Islet of Langerhans (tissue), 1 donor: Measurements from ENCODE around the gene SH2D4B.

ENCODE experiments used
- FAIRE-seq: peaks from one replicate; lab custom pipeline; 2011; peaks lifted over from hg19 to GRCh38; lab: Jason Lieb, UNC

Gene SH2D4B

DNA sequence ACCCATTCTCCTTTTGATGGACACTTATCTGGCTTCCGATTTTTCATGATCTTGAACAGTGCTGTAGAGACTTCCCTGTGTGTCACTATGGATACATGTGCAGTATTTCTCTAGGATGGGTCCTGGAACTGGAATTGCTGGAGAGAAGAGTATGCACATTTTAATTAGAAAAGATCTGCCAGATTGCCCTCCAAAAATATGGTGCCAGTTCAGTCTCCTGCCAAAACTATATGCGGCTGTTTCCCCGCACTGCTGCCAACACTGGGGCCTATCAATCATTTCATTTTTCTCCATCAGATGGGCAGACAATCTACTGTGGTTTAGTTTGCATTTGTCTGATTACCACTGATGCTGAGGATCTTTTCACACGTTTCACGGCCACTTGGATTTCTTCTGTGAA, 105.0 kb downstream of the SH2D4B start:
- no peak for FAIRE-seq

DNA sequence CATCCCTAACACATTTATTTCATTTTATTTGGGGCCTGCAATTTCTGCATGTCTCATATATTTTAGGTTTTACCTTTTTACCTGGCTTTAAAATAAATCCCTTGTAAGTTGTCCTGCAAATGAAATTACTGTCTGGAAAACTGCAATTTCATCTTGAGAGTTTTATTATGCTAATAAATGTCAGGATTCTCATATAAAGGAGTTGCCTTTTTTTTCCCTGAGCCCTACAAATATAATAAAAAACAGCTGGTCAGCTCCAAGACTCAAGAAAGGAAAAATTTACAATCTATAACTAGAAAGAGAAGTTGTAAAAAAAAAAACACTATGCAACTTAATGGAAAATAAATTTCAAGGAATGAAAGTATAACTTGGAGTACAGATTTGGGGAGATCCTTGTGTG, 108.7 kb downstream of the SH2D4B start:
- no peak for FAIRE-seq

DNA sequence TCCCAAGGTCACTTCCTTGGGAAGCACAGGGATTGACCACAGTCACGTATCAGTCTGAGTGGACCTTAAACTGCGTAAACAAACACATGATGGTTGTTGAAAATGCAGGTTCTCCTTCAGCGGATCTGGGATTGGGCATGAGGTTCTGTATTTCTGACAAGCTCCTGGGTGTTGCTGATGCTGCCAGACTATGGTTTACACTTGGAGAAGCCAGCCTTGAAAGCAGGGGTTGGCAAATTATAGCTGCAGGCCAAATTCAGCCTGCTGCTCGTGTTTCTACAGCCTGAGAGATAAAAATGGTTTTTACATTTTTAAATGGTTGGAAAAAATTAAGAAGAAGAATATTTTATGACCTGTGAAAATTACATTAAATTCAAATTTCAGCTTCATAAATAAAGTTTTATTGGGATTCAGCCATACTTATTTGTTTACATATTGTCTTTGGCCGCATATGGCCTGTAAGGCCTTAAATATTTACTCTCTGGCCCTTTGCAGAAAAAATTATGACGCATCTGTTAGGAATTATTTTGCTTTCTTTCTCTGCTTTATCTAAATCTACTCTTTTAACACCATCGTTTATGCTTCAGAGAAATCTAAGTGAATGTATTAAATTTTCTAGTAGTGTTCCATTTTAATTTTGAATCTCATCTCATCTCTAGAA, 109.6 kb downstream of the SH2D4B start:
- FAIRE-seq: no peak

DNA sequence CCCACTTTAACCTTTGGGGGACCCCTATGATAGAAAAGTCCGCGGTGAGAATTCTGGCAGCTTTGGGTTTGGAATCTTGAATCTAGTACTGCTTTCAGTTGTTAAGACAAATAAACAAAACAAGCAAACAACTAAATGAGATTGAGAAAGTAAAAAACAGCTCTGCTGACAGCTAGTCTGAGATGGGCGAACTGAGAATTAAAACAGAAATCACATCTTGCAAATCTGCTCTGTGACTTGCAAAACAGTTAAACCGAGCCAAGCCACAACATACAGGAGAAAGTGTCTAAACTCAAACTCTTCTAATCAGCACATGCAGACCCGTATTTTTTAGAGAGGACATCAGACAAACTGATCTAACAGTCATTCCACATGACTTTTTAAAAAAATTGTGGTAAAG, 110.4 kb downstream of the SH2D4B start:
- FAIRE-seq: no peak

DNA sequence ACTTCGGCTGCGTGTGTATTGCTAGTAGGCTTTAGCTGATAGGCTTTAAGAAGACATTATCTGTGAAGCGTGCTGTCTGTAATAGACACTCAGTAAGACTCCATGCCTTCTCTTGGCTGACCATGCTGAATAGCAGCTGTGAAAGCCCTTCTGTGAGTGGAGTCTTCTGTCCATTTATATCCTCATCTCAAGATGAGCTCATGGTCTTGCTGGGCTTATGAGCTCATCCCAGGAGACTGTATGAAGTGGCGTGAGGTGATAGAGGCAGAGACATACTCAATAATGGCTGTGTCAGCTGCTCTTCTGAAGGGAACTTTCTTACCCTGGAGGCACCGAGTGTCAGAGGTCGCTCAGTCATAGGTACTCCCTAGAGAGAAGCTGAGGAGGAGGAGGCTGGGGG, 111.5 kb downstream of the SH2D4B start:
- no peak for FAIRE-seq

DNA sequence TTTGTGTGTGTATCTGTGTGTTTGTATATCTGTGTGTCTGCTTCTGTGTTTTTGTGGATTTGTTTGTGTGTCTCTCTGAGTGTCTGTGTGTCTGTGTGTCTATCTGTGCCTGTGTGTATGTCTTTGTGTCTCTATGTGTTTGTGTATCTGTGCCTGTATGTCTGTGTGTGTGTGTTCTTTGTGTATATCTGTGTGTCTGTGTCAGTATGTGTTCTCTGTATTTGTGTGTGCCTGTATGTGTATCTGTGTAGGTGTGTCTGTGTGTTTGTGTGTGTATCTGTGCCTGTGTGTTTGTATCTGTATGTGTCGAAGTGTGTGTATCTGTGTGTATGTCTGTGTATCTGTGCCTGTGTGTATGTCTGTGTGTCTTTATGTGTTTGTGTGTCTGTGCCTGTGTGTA, 118.2 kb downstream of the SH2D4B start:
- FAIRE-seq: no peak

DNA sequence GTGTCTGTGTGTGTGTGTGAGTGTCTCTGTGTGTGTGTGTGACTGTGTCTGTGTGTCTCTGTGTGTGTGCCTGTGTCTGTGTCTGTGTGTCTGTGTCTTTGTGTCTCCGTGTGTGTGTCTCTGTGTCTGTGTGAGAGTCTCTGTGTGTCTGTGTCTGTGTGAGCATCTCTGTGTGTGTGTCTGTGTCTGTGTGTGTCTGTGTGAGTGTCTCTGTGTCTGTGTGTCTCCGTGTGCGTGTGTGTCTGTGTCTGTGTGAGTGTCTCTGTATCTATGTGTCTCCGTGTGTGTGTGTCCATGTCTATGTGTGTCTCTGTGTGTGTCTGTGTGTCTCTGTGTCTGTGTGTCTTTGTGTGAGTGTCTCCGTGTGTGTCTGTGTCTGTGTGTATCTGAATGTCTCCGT, 120.4 kb downstream of the SH2D4B start:
- no peak for FAIRE-seq

DNA sequence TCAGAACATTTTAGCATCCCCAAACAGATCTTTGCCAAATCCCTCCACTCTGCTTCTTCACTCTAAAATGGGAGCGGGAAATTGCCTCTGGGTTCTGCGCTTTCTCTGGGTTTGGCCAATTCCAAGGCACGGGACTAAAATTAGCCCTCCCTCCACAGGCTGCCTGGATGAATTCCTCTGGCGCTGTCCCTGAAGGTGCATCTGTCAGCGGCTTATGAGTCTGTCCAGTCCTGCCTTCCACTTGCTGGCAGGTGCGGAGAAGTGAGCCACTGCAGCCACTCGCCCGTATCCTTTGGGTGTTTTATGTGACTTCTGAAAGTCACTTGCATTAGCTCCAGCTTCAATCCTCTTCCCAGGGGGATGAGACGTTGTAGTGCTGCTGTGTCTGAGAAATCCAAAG, 121.6 kb downstream of the SH2D4B start:
- FAIRE-seq: no peak

DNA sequence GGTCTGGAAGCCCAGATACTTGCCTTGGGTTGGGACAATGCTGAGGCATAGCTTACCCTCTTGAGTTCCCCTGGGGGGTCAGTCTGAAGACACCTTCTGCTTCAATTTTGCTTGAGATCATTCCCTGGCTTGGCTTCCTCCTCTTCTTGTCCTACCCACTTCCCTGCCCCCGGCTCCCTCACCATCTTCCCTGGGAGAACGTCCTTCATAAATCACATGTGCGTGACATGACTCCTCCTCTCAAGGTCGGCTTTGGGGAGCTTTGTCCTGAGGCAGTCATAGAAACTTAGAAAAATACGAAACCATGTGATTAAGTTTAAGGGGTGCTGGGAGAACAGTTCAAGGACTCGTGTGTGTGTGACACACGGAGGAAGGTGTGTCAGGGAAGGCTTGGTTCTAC, 122.6 kb downstream of the SH2D4B start:
- no peak for FAIRE-seq

DNA sequence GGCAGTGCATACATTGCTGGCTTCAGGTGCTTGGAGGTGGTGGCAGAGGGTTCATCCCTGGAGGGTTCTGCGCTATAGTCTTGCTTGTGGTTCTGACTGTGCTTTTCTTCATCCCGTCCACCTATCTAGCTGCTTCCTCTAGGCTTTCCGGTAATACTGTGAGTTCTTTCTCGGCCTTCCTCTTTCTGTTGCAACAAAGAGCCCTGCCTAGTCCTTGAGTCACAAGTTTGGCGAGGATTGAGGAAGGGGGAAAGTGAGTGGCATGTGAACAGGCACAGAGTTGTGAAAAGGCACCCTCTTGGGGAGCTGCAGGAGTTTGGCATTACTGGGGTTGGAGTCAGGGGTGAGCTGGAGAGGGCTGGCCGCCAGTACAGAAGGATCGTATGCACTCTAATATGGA, 123.0 kb downstream of the SH2D4B start:
- no peak for FAIRE-seq

DNA sequence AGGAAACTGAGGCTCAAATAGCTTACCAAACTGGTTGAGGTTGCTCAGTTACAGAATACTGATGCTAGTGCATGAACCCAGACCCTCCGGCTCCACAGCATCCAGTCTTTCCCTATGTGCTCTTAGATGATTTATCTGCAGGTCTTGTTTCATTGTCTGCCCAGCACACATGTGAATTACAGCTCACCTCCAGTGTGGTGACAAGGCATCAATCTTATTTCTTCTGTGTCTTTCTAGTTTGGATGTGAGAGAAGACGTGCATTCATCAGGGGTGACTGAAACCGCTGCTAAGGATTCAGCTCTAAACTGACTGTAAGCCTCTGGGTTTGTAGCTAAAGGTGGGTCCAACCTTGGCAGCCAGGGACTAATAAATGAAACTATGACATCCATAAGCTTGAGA, 123.8 kb downstream of the SH2D4B start:
- FAIRE-seq: no peak

DNA sequence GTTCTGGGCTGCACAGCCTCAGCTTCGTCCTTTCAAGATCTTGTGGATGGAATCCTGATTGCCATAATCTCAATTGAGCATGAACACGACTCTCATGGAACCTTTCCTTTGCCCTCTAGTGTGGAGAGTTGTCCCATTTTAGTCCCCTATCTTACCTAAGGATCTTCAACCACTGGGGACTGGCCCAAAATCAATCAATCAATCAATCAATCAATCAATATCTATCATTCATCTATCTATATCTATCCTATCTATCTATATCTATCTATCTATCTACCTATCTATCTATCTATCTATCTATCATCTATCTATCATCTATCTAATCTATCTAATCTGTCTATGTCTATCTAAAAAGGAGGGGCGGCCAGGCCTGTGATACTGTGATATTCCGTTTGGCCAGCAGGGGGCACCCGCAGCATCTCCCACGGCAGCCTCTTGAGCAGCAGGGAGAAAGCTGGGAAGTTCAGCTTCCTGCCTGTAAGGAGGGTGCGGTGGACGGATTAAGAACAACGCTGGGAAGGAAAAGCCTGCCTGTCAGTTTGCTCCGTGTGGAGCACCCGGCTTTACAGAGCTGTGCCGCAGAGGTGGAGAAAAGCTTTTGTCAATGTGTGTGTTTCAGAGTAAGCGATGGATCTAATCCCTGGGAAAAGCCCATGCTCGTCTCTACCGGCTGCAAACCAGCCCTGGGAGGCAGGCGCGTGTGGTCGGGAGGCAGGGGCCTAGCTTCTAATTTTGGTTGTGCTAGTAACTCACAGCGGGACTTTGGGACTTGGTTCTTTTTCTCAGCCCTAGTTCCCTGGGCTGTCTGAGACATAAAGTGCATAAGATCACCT, 124.9 kb downstream of the SH2D4B start:
- no peak for FAIRE-seq

DNA sequence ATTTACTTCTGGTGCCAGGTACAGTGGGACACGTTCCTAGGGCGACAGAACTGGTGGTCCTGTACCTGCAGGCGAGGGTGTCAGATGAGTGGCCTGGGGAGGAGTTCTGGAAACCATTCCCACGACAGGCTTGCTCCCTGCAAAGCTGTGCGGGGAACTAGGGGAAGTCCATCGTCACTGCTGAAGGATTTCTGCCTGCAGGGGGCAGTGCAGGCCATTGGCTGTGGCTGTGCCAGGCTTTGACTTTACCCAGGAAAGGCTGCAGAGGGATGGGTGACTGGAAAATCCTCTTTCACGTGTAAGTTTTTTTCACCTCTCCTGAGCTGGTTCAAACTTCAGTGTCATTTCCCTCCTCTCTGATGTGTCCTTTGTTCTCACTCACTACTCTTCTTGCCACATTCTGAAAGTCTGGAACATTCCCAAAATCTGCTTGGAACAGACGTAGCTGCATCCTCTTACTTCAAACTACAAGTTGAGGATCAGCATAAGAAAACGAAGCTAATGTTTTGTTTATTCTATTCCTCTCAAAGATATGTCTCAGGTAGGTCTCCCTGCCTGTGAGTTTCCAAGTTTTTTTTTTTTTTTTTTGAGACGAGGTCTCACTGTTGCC, 126.5 kb downstream of the SH2D4B start:
- FAIRE-seq: no peak

DNA sequence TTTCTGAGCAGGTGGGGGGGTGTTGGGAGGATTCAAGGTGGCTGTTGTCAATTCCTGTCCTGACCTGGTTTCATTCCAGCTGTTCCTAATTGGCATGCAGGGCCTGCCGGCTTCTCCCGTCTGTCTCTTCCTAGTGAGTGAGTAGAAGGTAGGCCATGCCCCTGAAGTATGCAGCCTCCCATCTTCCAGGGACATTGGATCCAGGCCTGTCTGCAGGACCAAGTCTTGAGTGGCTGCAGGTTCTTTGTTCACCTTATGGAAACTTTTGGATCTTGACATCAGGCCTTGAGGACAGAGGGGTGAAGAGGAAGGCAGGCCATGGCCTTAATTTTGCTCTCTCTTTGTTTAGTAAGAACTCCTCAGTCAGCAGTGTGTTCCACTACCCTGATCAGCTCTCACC, 131.8 kb downstream of the SH2D4B start:
- FAIRE-seq: no peak

DNA sequence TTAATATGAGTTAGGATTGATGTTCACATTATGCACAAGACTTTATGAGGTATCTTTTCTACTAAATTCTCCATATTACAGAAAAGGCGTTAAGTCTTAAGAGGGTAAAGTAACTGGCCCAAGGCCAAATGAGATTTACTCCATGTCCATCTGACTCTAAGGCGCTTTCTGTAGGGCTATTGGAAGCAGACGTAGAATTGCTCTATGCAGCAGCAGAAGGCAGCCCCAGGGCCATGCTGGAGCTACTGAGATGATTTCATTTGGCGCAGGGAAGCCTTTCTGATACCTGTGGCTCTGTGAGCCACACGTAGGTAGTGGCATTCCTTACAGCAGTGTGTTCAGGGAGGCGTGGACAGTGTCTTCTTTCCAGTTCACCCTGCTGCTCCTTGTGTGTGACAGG, 133.1 kb downstream of the SH2D4B start:
- no peak for FAIRE-seq

DNA sequence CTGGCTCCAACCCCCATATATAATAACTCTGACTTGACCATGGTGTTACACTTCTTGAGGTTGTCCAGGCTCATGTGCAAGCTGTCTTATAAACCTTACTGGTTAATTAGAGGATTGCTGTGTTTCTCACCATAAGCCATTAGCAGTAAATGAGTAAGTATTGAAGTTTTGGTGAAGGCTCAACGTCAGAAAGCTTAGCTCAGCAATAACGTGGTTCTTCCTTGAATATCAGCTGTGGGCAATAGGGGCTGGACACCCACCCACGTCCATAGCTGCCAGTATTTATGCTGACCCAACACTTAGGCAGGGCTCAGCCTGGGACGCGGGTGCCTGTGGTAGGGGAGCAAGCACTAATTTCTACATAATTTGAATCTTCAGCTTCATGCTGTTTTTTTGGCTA, 134.1 kb downstream of the SH2D4B start:
- no peak for FAIRE-seq

DNA sequence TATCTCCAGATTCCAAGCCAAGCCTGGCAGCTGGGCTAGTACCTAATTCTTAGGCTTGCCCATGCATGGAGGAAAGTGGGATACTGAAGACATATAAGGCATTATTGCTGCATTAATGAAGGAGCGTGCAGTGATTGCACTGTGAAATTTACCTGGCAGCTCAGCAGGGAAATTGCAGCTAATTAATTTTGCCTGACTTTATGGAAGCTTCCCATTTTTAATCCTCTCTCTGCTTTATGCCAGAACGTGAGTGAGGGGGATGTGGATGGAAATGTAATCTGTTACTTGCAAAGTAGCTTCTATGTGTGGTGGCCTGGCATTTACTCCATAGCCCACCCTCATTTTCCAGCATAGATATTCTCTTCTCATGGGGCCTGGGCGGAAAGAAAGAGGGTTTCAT, 134.9 kb downstream of the SH2D4B start:
- no peak for FAIRE-seq

DNA sequence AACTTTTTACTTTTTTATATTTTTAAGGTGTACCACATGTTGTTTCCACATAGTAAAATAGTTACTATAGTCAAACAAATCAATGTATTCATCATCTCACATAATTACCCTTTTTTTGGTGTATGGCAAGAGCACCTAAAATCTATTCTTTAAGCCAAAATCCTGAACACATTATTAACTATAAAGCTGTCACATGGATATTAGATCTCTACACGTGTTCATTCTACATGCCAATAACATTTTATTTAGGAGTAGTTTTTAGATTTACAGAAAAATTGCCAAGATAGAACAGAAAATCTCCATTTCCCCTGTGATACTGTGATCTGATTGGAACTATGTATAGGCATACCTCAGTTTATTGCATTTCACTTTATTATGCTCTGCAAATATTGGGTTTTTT, 137.1 kb downstream of the SH2D4B start:
- FAIRE-seq: no peak

DNA sequence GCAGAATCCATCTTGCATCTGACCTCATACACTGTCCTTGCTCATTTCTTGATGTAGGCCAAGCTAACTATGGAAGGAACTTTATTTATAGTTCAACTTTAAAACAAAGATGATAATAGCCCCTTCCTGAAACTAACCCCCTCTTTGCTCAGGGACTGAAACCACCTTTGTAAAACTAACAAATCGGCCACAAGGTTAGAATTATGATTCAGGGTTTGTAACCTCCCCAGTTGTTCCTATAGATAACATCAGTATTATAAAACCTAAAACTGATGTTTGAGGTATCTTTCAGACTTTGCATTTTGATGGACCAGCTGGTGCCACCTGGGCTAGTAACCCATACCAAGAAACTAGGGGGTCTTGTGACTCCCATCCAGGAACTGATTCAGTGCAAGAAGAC, 143.4 kb downstream of the SH2D4B start:
- no peak for FAIRE-seq

DNA sequence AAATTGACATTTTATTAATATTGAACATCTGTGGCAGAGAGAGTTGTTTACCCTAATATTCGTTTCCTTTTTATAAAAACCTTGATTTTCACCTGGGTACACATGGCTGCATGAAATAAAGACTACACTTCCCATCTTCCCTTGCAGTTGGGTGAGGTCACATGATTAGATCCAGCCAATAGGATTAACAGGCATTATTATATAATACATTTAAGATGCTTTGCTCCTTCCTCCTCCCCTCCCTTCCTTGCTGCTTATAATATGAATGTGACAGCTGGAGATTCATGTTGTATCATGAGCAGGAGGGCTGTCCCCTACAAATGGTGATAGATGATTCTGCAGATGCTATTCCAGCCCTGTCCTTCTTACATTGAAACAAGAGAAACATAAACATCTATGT, 146.6 kb downstream of the SH2D4B start:
- FAIRE-seq: no peak

DNA sequence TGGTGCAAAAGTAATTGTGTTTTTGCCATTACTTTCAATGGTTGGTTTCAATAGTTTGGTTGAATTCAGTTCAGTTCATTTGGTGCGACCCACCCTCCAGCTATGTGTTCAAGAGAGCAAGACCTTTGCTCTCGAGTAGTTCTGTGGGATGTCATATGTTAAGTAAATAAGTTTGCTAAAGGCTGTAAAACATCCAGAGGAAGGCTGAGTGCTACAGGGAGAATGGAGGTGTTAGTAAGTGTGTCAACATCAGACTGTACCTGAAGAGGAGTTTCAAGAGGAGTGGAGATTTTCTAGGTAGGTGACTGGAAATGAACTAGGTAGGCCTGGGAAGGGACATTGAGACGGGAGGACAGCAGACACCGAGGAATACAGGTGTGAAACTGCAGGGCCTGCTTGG, 147.7 kb downstream of the SH2D4B start:
- no peak for FAIRE-seq

DNA sequence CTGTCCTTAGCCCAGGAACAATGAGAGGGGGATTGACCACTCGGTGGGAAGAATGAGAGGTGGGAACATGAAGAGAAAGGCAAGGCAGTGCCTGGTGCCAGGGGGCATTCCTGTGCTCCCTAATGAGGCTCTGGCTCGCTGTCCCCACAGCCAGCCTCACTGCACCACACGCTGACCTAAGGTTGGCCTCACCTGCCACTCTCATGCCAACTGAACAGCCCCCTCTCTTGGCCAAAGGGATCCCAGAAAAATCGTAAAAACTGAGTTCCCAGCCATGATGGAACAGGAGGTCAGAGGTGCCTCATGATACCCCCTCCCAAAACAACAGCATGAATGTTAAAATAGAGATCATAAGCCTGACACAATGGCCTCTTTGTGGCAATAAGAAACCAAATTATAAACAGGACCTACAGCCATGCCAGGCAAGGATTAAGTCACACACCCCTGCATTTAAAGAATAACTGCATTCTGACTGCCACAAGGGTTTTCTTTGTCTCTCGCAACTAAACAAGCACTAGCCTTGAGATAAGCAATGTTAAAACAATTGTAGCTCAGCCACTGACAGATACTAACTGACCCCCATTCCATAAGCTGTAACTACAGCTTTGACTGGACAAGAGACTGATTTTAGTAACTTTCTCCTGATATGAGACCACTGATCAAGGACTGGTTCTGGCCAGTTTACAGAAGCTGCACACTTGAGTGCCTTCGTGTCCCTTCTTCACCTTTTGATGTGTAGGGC, 149.2 kb downstream of the SH2D4B start:
- FAIRE-seq: no peak

DNA sequence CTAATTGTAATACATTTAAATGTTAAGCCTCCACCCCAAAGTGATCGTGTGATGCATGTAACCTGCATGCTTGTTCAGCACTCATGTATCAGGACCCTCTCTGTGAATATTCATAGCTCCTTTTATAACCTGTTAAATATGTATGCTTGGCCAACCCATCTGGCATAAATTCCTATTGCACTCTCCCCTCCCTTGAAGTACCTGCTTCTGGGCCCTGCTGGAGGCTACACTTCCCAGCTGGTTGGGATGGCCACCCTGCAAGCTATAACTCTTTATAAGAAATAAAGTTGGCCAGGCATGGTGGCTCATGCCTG, 149.7 kb downstream of the SH2D4B start:
- FAIRE-seq: no peak
